ENCODE data around the gene MCOLN1.

MCOLN1 gene

DNA sequence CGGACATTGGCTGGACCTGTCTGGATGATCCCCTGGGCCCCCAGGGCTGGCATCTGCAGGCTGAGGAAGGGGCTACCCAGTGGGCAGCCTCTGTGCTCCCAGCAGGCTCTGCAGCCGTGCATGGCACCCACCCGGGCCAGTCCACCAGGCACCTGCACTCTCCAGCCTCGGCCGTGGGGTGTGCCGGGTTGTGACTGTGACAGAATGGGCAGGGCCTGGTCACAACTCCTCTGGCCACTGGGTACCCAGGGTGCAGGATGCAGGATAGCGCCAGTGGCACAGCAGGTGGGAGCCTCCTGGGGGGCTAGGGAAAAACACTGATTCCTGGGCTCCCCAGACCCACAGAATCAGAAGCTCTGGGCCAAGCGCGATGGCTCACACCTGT, 43.6 kb upstream of the MCOLN1 start:
- DNase-seq (ENCODE audit: low spot score): no peak
- in situ Hi-C loops (cut with MboI; ENCODE audit: low pct_unique_long_range_greater_than_20kb, low sequenced_read_pairs, unreplicated experiment): no loop called here
- no peak for TF ChIP-seq CTCF (IDR thresholded peaks at IDR 0.05; ENCODE audit: extremely low read depth, insufficient read depth, missing control alignments)

DNA sequence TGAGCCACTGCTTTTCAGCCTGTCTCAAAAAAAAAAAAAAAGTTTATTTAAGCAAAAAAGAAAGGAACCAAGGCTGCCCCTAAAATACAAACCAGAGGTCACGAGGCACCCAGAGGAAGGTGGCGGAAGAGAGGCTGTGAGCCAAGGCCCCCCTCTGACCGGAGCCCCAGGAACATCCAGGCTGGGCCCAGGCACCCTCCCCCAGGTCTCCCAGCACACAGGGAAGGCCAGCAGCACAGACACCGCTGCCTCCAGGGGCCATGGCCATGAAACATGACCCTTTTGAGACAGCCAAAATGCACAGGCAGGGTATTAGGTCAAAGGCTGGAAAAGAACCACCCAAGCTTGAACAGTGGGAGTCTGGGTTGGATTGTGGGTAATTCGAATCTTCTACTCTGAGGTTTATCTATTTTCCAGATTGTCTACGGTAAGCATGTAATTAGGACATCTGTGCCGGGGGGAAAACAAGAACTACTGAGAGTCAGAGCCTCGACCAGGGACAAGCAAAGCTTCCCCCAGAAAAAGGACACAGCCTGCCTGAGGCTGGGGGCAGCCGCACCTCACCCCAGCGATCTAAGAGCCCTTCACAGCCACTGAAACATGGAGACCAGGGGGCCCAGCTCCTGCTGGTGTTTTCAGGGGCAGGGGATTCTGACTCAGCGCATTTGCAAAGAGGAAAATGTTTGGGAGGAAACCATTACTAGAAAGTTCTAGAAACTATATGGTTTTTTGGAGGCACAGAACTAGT, 42.0 kb upstream of the MCOLN1 start:
- TF ChIP-seq CTCF (IDR thresholded peaks at IDR 0.05; ENCODE audit: extremely low read depth, insufficient read depth, missing control alignments): no peak
- in situ Hi-C loops (cut with MboI; ENCODE audit: low pct_unique_long_range_greater_than_20kb, low sequenced_read_pairs, unreplicated experiment): no loop called here
- DNase-seq (ENCODE audit: low spot score): no peak

GRCh38 chr19:7480970-7481255, 41.5 kb upstream of the MCOLN1 start:
- no peak for DNase-seq (ENCODE audit: low spot score)
- in situ Hi-C loops (cut with MboI; ENCODE audit: low pct_unique_long_range_greater_than_20kb, low sequenced_read_pairs, unreplicated experiment): no loop called here
- TF ChIP-seq CTCF (IDR thresholded peaks at IDR 0.05; ENCODE audit: extremely low read depth, insufficient read depth, missing control alignments): no peak

- no peak for DNase-seq (ENCODE audit: low spot score)
- in situ Hi-C loops (cut with MboI; ENCODE audit: low pct_unique_long_range_greater_than_20kb, low sequenced_read_pairs, unreplicated experiment): no loop called here
- TF ChIP-seq CTCF (IDR thresholded peaks at IDR 0.05; ENCODE audit: extremely low read depth, insufficient read depth, missing control alignments): no peak
Measured at GRCh38 chr19:7482584-7483439, 39.6 kb upstream of the MCOLN1 start.

DNA sequence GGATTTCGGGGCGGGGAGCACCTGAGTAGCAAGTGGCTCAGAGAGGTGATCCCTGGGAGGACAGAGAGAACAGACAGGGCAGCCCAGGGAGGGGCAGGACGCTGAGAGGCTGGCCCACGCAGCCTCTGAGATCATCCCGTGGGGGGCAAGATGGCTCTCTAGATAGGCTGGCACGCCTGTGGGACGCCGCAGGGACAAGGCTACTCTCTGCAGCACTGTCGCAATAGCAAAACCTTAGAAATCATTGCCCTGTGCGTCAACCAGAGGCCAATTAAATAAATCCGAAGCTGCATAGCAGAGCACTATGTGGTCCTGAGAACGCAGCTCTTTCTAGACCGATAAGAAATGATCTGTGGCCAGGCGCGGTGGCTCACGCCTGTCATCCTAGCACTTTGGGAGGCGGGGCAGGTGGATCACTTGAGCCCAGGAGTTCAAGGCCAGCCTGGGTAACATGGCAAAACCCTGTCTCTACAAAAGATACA, 38.7 kb upstream of the MCOLN1 start:
- no peak for TF ChIP-seq CTCF (IDR thresholded peaks at IDR 0.05; ENCODE audit: extremely low read depth, insufficient read depth, missing control alignments)
- in situ Hi-C loops (cut with MboI; ENCODE audit: low pct_unique_long_range_greater_than_20kb, low sequenced_read_pairs, unreplicated experiment): no loop called here

DNA sequence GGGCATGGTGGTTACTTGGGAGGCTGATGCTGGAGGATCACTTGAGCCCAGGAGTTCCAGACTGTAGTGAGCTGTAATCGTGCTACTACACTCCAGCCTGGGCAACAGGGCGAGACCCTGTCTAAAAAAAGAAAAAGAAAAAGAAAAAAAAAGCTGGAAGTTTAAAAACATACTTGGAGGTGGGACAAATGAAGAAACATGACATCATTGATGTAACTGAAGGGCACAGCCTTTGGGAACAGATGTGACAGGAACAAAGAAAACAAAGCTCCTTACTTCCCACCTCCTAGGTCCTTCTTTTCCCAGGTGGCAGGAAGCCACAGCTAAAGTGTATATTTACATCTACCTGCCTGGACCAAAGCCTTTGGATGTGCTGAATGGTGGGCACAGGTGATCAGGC, 35.5 kb upstream of the MCOLN1 start:
- in situ Hi-C loops (cut with MboI; ENCODE audit: low pct_unique_long_range_greater_than_20kb, low sequenced_read_pairs, unreplicated experiment): no loop called here
- no peak for DNase-seq (ENCODE audit: low spot score)
- TF ChIP-seq CTCF (IDR thresholded peaks at IDR 0.05; ENCODE audit: extremely low read depth, insufficient read depth, missing control alignments): no peak

More for the DNA sequence above, 38.7 kb upstream of the MCOLN1 start:
- no peak for DNase-seq (ENCODE audit: low spot score)
